ENCODE results near the gene TMEM61.
"Not testable (repeated sequence)": the region's sequence is repeated elsewhere in the genome, so short reads cannot be mapped to it uniquely, and the experiment has no call there.

- TF ChIP-seq EZH2 (IDR thresholded peaks at IDR 0.05; ENCODE audit: low read length, unreplicated experiment); CTCF (conservative IDR thresholded peaks at IDR 0.05; ENCODE audit: low read depth, low read length); EZH2phosphoT487 (IDR thresholded peaks at IDR 0.05; ENCODE audit: borderline replicate concordance, low read length): not testable (repeated sequence)
These were observed 50.7 kb downstream of the TMEM61 start for GRCh38 chr1:55031098-55031497.

Measured in PC-3 (cell line).